Islet of Langerhans (tissue), 1 donor: ENCODE results near the gene VPS13C.

Experiments
- FAIRE-seq: peaks from one replicate; lab custom pipeline; 2011; peaks lifted over from hg19 to GRCh38; lab: Jason Lieb, UNC

Gene VPS13C

GRCh38 chr15:62060113-62060895 is at the start of gene VPS13C:
TSS of gene VPS13C (minus strand) at chr15:62060447. CDS start at chr15:62060374, 73 bp downstream.
- no peak for FAIRE-seq

GRCh38 chr15:62109437-62109836 is 49.2 kb upstream of the VPS13C start:
- no peak for FAIRE-seq

- FAIRE-seq = no peak
Observed at GRCh38 chr15:62108411-62108810, 48.2 kb upstream of the VPS13C start.

- peak; percentile 66 for FAIRE-seq
Observed at GRCh38 chr15:62107571-62108121, 47.4 kb upstream of the VPS13C start.

- no peak for FAIRE-seq
Observed at GRCh38 chr15:62106096-62106495, 45.8 kb upstream of the VPS13C start.

- no peak for FAIRE-seq
Observed at GRCh38 chr15:62105266-62105665, 45.0 kb upstream of the VPS13C start.

- FAIRE-seq = no peak
Observed at GRCh38 chr15:62104846-62105245, 44.6 kb upstream of the VPS13C start.

GRCh38 chr15:62104401-62104800 is 44.2 kb upstream of the VPS13C start:
- no peak for FAIRE-seq

- FAIRE-seq = no peak
Observed at GRCh38 chr15:62103431-62103830, 43.2 kb upstream of the VPS13C start.

GRCh38 chr15:62099094-62099601 is 38.9 kb upstream of the VPS13C start:
- FAIRE-seq = peak; percentile 99

GRCh38 chr15:62094388-62094787 is 34.1 kb upstream of the VPS13C start:
- FAIRE-seq = no peak

- FAIRE-seq = no peak
Observed at GRCh38 chr15:62093809-62094208, 33.6 kb upstream of the VPS13C start.

- no peak for FAIRE-seq
Observed at GRCh38 chr15:62090988-62091387, 30.7 kb upstream of the VPS13C start.

GRCh38 chr15:62089616-62090015 is 29.4 kb upstream of the VPS13C start:
- FAIRE-seq = peak; percentile 70

GRCh38 chr15:62088353-62088693 is 28.1 kb upstream of the VPS13C start:
- peak; percentile 41 for FAIRE-seq

GRCh38 chr15:62087671-62088352 is 27.6 kb upstream of the VPS13C start:
- peak; percentile 98 for FAIRE-seq

GRCh38 chr15:62085740-62086139 is 25.5 kb upstream of the VPS13C start:
- no peak for FAIRE-seq

- FAIRE-seq = no peak
Observed at GRCh38 chr15:62083194-62084154, 23.2 kb upstream of the VPS13C start.

GRCh38 chr15:62079594-62079993 is 19.3 kb upstream of the VPS13C start:
- FAIRE-seq = no peak

- FAIRE-seq = no peak
Observed at GRCh38 chr15:62075595-62076277, 15.5 kb upstream of the VPS13C start.

GRCh38 chr15:62071711-62072308 is 11.6 kb upstream of the VPS13C start:
- peak; percentile 96 for FAIRE-seq
